Measurements from ENCODE around the gene CHMP4B.
A peak's percentile ranks its signal among the peaks of the same experiment; 100 is the strongest.

The CHMP4B gene, protein sequence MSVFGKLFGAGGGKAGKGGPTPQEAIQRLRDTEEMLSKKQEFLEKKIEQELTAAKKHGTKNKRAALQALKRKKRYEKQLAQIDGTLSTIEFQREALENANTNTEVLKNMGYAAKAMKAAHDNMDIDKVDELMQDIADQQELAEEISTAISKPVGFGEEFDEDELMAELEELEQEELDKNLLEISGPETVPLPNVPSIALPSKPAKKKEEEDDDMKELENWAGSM

DNA sequence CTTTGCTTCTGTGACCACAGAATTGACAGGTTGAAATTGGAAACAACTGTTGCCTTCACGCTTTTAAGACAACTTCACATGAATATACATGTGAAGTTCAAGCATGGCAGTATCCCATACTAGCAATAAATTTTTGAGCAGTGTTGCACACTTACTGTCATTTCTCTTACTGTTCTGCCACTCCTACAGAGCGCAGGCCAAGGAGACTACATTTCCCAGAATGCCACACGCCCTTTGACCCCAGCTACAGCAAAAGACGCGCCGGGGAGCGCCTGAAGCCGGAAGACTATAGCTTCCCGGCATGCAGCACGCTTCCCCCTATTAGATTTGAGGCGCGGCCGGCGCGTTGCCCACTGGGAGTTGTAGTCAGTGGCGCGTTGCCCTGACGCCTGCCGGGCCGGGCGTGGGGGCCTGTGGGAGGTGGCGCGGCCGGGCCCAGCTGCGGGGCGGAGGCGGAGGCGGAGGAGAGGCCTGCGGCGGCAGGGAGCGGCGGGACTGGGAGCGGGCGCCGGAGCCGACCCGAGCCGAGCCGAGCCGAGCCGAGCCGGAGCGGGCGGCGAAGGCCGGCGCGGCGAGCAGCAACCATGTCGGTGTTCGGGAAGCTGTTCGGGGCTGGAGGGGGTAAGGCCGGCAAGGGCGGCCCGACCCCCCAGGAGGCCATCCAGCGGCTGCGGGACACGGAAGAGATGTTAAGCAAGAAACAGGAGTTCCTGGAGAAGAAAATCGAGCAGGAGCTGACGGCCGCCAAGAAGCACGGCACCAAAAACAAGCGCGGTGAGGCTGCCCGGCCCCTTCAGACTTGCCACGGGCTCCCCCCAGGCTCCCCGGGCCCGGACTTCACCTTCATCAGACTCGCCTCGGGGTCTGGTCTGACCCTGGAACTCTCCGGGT is at the start of gene CHMP4B:
TSS of gene CHMP4B (plus strand) at position 464 of the 891 bp plus-strand sequence. CDS start at position 585, 121 bp downstream.
- DNase-seq: peak; percentile 96 to 99

DNA sequence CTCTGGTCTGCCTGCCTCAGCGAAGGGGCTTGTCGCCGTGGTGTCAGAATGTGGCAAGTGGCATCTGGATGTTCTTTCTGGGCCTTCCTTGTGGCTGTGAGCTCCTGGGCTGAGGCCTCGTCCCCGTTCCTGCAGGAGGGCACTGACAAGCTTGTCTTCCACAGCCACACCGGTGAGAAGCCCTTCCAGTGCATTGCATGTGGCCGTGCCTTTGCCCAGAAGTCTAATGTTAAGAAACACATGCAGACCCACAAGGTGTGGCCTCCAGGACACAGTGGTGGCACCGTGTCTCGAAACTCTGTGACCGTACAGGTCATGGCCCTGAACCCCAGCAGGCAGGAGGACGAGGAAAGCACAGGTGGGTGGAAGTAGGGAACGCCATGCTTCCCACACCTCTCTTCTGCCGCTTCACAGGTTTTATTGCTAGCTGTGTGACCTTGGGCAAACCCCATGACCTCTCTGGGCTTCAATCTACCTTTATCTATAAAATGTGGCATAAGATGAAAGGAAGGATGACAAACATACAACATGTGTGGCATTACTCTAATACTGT is 49.4 kb upstream of the CHMP4B start:
- DNase-seq: no peak

DNA sequence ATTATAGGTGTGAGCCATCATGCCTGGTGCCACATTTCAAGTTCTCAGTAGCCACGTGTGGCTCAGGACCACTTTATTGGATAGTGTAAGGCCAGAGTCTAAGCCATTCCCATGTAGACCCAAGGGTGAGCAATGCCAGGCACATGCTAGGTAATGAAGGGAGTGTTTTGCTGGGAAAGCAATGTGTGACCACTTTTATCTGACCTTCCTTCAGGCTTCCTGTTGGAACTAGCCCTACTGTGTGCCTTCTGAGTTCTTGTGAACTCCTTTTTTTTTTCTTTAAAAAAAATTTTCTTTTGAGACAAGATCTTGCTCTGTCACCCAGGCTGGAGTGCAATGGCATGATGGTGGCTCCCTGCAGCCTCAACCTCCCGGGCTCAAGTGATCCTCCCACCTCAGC is 46.0 kb upstream of the CHMP4B start:
- DNase-seq: no peak

DNA sequence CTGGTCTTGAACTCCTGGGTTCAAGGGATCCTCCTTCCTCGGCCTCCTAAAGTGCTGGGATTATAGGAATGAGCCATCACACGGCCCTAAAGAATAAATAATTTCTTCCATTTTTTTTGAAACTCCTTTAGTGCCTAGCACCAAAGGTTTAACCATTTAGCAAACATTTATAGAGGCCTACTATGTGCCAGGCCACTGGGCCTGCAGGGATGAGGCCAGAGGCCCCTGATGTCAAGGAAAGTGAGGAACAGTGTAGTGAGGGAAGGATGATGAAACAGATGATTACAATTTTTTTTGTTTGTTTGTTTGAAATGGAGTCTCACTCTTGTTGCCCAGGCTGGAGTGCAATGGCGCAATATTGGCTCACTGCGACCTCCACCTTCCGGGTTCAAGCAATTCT is 45.6 kb upstream of the CHMP4B start:
- no peak for DNase-seq

DNA sequence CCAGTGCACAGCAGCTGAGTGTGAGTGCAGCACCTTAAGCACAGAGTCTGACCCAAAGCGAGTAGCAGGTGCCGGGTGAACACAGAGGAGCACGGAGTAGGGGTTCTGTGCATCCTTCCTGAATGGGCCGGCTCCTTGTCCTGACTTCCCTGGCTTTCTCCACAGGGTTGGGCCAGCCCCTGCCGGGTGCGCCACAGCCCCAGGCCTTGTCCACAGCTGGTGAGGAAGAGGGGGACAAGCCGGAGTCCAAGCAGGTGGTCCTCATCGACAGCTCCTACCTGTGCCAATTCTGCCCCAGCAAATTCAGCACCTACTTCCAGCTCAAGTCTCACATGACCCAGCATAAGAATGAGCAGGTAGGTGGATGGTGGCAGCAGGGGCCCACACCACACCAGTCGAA is 44.5 kb upstream of the CHMP4B start:
- no peak for DNase-seq

DNA sequence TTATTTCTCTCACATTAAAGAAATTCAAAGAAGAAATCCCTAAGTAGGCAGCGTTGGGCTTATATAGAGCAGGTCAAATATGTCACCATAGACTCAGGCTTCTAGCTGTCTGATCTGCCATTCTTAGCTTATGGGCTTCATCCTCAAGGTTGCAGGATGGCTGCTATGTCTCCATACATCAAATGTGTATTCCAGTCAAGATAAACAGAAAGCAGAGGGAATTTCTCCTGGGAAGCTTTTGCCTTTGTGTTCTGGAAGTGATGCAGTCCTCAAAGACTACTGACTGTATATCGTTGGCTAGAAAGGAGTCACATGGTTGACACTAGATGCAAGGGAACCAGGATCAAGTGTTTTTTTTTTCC is 43.4 kb upstream of the CHMP4B start:
- DNase-seq: no peak

DNA sequence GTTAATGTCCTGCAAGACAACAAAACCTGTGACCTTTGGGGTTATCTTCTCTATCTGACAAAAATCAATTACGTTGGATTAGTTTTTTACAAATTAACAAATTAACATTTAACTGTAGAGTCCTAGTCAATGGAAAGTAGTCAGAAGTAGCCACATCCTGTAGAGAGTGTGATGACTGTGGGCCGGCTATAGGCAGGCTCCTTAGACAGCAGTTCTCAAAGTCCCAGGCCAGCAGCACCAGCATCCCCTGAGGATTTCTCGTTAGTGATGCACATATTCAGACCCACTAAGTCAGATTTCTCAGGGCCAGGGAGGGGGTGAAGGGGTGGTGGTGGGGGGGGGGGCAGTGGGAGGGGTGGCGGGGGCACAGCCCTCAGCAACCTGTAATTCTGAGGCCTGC is 42.1 kb upstream of the CHMP4B start:
- no peak for DNase-seq

DNA sequence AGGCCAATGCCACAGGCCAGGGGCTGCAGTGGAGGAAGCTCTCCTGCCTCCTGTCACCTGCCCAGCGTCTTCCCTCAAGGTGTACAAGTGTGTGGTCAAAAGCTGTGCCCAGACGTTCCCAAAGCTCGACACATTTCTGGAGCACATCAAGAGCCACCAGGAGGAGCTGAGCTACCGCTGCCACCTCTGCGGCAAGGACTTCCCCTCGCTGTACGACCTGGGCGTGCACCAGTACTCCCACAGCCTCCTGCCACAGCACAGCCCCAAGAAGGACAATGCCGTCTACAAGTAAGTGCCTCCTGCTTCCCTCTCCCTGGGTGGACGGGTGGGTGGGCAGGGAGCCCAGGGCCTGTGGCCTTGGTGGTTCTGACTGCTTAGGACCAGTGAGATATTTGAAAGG is 41.1 kb upstream of the CHMP4B start:
- no peak for DNase-seq

DNA sequence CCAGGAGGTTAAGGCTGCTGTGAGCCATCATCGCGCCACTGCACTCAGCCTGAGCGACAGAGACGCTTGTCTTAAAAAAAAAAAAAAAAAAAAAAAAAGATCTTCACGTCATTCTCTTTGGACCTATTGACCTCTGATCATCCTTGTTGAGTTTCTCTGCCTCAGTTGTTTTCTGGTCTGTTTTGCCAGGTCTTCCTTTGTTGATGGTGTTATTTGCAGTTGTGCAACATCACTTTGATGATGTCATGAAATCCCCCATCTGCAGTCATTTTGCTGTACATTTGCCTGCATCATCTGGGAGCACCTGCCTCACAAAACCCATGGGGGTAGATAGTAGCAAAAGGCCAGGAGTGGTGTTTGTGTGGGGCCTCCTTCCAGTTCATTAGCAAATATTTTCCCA is 39.2 kb upstream of the CHMP4B start:
- no peak for DNase-seq

DNA sequence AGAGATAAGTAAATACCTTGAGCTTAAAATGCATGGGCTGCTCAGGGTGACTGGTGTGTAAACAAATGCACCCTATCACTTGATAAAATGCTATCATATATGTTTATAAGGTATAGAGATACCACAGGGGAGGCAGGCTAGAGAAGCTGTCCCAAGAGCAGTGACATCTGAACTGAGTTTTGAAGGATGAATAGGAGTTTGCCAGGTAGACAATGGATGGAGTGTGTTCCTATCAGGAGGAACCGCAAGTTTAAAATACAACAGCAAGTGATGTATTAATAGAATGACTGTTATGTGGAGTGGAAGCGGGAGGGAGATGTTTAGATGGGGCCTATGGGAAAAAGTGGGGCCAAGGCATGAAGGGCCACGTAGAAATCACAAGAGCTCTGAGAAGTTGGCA is 38.7 kb upstream of the CHMP4B start:
- DNase-seq: no peak

DNA sequence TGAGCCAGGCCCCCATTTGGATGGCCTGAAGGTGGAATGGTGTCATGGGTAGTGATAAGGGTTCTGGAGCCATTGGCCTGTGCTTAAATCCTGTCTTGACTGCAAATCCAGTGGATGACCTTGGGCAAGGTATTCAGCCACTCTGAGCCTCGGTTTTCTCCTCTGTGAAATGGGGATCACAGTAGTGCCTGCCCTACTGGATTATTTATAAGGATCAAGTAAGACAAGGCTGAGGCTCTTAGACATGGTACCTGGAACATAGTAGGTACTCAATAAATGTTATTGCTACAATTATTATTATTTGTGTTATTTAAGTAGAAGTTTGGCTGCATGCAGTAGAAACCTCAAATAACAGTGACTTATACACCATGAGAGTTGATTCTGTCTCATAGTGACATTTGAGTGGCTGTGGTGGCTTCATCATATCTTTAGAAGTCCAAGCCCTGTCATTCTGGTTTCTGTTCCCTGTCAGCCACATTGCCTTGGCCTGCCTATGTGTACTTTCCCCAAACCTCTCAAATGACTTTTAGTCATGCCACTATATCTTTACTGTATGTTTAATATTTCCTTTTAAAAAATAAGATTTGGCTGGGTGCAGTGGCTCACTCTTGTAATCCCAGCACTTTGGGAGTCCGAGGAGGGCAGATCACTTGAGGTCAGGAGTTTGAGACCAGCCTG is 37.6 kb upstream of the CHMP4B start:
- DNase-seq: no peak

DNA sequence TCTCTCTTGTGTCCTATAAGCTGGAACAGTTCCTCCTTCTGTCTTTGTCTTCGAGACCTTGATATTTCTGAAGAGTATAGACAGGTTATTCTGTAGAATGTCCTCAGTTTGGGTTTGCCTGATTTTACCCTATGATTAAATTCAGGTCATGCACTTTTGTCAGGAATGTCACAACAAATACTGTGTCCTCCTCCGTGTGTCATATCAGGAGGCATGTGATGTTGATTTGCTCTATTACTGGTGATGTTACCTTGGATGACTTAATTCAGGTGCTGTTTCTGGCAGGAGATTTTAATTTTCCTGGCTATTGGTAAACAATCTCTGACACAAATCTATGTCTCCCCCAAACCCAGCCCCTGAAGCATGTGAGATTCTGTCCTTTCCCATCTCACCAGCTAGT is 33.3 kb upstream of the CHMP4B start:
- no peak for DNase-seq

DNA sequence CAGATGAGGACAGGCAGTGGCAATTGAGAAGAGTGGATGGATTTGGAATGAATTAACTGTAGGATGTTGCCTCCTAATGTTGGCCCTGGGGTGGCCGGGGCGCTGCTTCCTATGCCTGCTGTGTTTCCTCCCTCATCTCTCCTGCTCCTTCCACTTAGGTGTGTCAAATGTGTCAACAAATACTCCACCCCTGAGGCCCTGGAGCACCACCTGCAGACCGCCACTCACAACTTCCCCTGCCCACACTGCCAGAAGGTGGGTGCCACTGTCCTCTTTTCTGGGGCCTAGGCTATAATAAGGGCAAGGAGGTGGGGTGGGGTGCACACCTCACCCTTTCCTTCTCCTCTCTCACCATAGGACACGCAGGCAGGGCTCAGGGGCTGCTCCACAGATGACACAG is 30.0 kb upstream of the CHMP4B start:
- no peak for DNase-seq

DNA sequence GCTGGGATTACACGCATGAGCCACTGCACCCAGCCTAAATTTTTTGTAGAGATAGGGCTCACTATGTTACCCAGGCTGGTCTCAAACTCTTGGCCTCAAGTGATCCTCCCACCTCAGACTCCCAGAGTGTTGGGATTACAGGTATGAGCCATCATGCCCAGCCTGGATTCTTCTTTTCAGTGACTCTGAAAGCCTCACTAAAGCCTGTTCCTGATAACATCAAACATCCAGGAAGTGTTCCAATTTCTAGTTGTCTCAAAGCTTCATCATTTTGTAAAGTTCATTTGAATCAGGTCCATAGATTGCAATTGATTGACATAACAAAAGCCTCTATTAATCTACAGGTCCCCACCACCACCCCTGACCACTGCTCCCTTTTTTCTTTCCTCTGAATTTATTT is 29.2 kb upstream of the CHMP4B start:
- DNase-seq: no peak

DNA sequence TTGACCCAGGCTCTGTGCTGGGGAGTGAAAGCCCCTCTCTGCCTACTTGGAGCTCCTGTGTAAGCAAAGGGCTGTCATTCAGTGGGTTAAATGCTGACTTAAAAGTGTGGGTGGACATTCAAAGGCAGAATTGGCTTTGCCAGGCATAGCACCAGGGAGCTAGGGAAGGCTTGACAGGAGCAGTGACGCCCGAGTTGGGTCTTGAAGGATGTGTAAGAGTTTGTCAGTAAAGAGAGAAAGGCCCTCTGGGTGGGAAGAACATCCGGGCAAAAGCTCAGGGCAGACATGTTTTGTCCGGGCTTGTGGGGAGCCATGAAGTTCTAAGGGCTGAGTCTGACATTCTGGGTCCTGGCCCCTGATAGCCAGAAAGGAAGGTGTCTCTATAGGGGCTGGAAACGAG is 27.9 kb upstream of the CHMP4B start:
- DNase-seq: no peak

DNA sequence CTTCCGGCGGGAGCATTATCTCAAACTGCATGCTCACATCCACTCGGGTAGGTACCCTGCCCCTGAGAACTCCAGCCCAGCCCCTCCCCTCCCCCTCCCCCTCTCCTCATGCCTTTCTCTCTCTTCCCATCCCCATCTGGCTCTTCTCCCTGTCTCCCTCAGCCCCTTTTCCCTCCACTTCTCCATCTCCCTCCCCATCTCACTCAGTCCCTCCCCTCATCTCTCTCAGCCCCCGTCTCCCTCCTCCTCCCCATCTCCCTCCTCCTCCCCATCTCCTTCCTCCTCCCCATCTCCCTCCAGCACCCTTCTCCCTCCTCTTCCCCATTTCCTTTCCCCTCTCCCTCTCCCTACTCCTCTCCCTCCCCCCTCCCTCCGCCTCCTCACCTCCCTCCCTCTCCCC is 27.3 kb upstream of the CHMP4B start:
- no peak for DNase-seq

DNA sequence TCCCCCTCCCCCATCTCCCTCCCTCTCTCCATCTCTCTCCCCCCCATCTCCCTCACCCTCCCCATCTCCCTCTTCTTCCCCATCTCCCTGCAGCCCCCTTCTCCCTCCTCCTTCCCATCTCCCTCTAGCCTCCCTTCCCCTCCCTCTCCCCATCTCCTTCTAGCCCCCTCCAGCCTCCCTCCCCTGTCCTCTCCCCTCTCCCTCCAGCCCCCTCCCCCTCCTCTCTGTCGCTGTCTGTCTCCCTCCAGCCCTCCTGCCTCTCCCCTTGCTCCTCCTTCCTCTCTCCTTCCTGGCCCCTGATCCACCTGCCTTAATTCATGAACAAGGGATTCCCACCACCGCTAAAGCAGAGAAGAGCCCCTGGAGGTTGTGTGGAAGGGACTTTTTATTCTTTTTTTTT is 26.9 kb upstream of the CHMP4B start:
- DNase-seq: no peak

DNA sequence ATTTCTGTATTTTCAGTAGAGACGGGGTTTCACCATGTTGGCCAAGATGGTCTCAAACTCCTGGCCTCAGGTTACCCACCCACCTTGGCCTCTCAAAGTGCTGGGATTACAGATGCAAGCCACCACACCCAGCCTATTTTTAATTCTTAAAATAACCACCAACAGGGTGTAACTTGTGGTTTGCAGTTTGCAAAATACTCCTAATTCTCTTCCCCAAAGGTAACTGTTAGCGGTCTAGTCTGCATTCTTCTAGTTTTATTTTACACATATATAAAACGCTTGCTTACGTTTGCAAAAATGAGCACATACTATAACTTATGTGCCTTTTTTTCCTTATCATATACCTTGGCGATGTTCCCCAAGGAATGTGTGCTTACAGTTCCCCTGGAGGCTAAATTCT is 25.6 kb upstream of the CHMP4B start:
- DNase-seq: no peak

DNA sequence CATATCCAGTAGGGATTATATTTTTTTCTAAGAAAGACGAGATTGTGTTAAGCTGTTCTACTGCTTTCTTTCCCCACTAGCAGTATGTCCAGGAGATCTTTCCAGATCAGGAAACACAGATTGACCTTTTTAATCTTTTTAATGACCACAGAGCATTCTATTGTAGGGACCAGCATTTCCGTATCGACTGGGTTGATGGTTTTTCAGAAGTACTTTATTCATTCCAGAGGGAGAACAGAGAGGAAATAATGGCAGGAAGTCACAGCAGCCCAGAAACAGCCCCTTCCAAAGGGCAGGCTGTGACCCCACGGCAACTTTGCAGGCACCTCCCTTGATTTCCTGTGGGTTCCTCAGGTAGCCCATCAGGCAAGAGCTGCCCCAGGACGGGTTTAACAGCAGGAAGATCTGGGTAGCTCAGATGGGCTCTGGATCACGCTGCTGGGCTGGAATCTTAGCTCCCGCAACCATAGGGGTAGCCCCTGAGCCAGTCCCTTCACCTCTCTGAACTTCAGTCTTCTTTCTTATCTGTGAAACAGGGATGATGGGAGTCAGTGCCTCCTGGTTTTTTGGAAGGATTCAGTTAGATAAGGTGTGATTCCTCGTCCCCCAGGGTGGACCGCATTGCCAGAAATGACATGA is 23.8 kb upstream of the CHMP4B start:
- DNase-seq: no peak

DNA sequence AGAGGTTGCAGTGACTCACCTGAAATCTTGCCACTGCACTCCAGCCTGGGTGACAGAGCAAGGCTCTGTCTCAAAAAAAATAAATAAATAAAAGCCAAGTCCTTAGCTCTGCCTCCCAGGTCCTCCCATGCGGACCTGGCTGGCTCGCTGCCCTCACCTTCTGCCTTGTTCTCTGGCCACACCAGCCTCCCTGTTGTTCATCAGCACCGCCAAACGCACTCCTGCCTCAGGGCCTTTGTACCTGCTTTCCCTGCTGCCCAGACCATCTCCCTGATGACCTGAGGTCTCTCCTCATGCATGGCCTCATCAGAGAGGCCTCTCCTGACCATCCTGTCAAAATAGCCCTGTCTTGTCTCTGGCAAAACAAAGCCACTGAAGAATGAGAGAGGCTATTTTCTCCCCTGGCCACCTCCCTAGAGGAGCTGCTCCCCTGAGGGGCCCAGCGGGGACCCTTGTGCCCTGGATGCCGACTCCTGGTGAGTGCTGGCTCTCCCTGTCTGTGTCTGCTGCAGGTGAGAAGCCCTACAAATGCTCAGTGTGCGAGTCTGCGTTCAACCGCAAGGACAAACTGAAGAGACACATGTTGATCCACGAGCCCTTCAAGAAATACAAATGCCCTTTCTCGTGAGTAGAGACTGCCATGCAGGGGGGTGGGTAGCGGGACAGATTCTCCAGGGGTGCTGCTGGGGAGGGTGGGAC is 22.6 kb upstream of the CHMP4B start:
- no peak for DNase-seq

DNA sequence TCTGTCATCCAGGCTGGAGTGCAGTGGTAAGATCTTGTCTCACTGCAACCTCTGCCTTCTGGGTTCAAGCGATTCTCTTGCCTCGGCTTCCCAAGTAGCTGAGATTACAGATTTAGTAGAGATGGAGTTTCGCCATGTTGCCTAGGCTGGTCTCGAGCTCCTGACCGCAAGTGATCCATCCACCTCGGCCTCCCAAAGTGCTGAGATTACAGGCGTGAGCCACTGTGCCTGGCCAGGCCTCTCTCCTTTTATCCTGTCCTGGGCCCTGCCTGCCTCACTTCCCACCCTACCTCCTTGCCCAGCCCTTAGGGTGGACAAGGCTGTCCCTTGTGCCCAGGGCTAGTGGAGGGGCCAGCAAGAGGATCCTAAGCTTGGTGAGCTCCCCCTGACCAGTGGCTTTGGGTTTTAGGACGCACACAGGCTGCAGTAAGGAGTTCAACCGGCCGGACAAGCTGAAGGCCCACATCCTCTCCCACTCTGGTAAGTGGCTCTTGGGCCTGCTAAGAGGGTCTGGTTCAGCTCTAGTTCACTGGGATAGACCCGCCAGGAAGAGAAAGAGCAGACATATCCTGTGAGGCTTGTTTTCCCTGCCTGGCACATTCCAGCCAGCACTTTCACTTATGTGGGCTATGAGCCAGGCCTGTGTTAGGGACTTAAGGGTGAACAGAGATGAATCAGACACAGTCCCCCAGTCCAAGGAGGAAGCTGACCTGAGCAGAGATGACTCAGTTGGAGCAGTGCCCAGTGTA is 21.9 kb upstream of the CHMP4B start:
- DNase-seq: no peak

DNA sequence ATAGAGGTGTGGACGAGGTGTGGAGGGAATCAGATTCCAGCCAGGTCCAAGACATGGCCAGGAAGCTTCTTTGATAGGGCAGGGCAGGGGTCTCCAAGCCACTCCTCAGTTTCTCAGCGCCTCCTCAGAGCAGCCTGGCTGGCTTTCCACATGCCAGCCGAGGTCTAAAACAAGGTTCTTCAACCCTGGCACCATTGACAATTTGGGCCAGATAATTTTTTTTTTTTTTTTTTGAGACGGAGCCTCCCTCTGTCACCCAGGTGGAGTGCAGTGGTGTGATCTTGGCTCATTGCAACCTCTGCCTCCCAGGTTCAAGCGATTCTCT is 21.3 kb upstream of the CHMP4B start:
- no peak for DNase-seq
